PC-3 (cell line): Measurements from ENCODE around the gene PSMB7. TPM values are rescaled to one million over a fixed set of nuclear protein-coding genes. Genes with fewer than 3 reads are reported as not detected.

ENCODE experiments used
- ATAC-seq: fragments of 200-7000 bp; cut with Tn5 transposase; 2 replicates; pipeline ENCODE4 v1.9.1; 2020; ENCODE audit warnings: mild to moderate bottlenecking, moderate library complexity
- BruUV-seq: library from RNA; stranded (reverse); fragments of 400-500 nt; replicated peaks from 2 replicates; lab custom pipeline; 2021; lab: Mats Ljungman, UMichigan
- CTCF ChIA-PET: fragments of 300-600 bp; sonication (Branson Sonifier 250); formaldehyde crosslinking; loops from one replicate; lab custom pipeline; 2022; ENCODE audit warnings: antibody characterized with exemption; lab: Charles Lee
- POLR2A ChIA-PET: fragments of 300-600 bp; sonication (Branson Sonifier 250); formaldehyde crosslinking; loops from one replicate; lab custom pipeline; 2022; ENCODE audit warnings: antibody characterized with exemption; ENCODE audit not compliant: unreplicated experiment; lab: Charles Lee
- DNase-seq: peaks from one replicate; pipeline ENCODE4 v3.0.0-alpha.2; 2015
- H2AFZ ChIP-seq: fragments of 300-600 bp; sonication (generic); 2 replicates; pipeline ENCODE4 v1.6.0; 2016; ENCODE audit warnings: antibody characterized with exemption, low read length
- H3F3A ChIP-seq: fragments of 300-600 bp; sonication (generic); one replicate; pipeline ENCODE4 v1.6.0; 2017; ENCODE audit warnings: antibody characterized with exemption, low read length, control low read depth, mild to moderate bottlenecking; ENCODE audit not compliant: unreplicated experiment
- H3K27ac ChIP-seq: fragments of 300-600 bp; sonication (generic); 2 replicates; pipeline ENCODE4 v1.5.1; 2016; ENCODE audit warnings: mild to moderate bottlenecking, low read length
- H3K27me3 ChIP-seq: fragments of 300-600 bp; sonication (generic); 2 replicates; pipeline ENCODE4 v1.6.1; 2016; ENCODE audit warnings: low read length, mixed read lengths
- H3K36me3 ChIP-seq: fragments of 300-600 bp; sonication (generic); 2 replicates; pipeline ENCODE4 v1.6.1; 2016; ENCODE audit warnings: low read depth, mixed run types, low read length, mixed read lengths
- H3K4me1 ChIP-seq: fragments of 300-600 bp; sonication (generic); 2 replicates; pipeline ENCODE4 v1.5.1; 2016; ENCODE audit warnings: low read length; ENCODE audit not compliant: insufficient read depth
- H3K4me2 ChIP-seq: fragments of 300-600 bp; sonication (generic); 2 replicates; pipeline ENCODE4 v1.6.0; 2016; ENCODE audit warnings: low read length
- H3K4me3 ChIP-seq: fragments of 300-600 bp; sonication (generic); 2 replicates; pipeline ENCODE4 v1.5.1; 2016; ENCODE audit warnings: mild to moderate bottlenecking, low read length, mixed read lengths
- H3K79me2 ChIP-seq: fragments of 300-600 bp; sonication (generic); 2 replicates; pipeline ENCODE4 v1.6.1; 2017; ENCODE audit warnings: low read length, mixed read lengths
- H3K9ac ChIP-seq: fragments of 300-600 bp; sonication (generic); 2 replicates; pipeline ENCODE4 v1.6.0; 2016; ENCODE audit warnings: mild to moderate bottlenecking, low read length
- H3K9me2 ChIP-seq: fragments of 300-600 bp; sonication (generic); replicated peaks from 2 replicates; pipeline ENCODE4 v1.6.1; 2016; ENCODE audit warnings: mixed run types, low read length, mixed read lengths
- H3K9me3 ChIP-seq: fragments of 300-600 bp; sonication (generic); 2 replicates; pipeline ENCODE4 v1.6.1; 2016; ENCODE audit warnings: low read length, mixed read lengths
- H4K20me1 ChIP-seq: fragments of 300-600 bp; sonication (generic); 2 replicates; pipeline ENCODE4 v1.6.1; 2016; ENCODE audit warnings: low read length, mixed read lengths
- CTCF ChIP-seq: fragments of 300-600 bp; sonication (generic); conservative IDR thresholded peaks from 2 replicates; pipeline ENCODE4 v1.5.1; 2017; ENCODE audit warnings: antibody characterized with exemption, low read depth, mild to moderate bottlenecking, low read length
- EZH2 ChIP-seq: fragments of 300-600 bp; sonication (generic); IDR thresholded peaks from one replicate; pipeline ENCODE4 v1.6.1; 2017; ENCODE audit warnings: antibody characterized with exemption, mild to moderate bottlenecking, low read length; ENCODE audit not compliant: unreplicated experiment
- EZH2phosphoT487 ChIP-seq: fragments of 300-600 bp; sonication (generic); IDR thresholded peaks from 2 replicates; pipeline ENCODE4 v1.6.1; 2018; ENCODE audit warnings: mild to moderate bottlenecking, antibody characterized with exemption, low read length, borderline replicate concordance
- intact Hi-C: fragments of 100-400 bp; cut with micrococcal nuclease; formaldehyde crosslinking; loops from 2 replicates; pipeline ENCODE4 v1.9.0; 2023
- total RNA-seq: library from RNA; depleted of rRNA; stranded (reverse); fragments of >200 nt; gene quantifications from 2 replicates; pipeline ENCODE4 v1.2.3, GENCODE V29; 2014

The PSMB7 gene
- total RNA-seq, 1 experiment from 2014 or later = 372 TPM

GRCh38 chr9:124313940-124314339 is 101.3 kb downstream of the PSMB7 start:
- Histone ChIP-seq H2AFZ (no peak overlapping the region), H3K9me3 (no peaks in the 10 kb centered on the region), H3K27ac (no peak overlapping the region), H3K4me3 (no peak overlapping the region), H3K4me2 (no peak overlapping the region), H3K36me3 (no peaks in the 10 kb centered on the region; the same call in none of the 2 replicates), H3K79me2 (peaks cover 14% of the 10 kb centered on the region; the same call in 1 of the 2 replicates), H3K9me2 (no peaks in the 10 kb centered on the region), H3K27me3 (no peaks in the 10 kb centered on the region), H3K9ac (no peak overlapping the region), H3K4me1 (peaks cover 8% of the 10 kb centered on the region), H3F3A (no peaks in the 10 kb centered on the region), H4K20me1 (no peaks in the 10 kb centered on the region)
- POLR2A ChIA-PET = no interaction called here
- intact Hi-C loops = no loop called here
- CTCF ChIA-PET = no interaction called here
- DNase-seq = no peak
- ATAC-seq = no peak
- TF ChIP-seq EZH2 (no peak), CTCF (no peak), EZH2phosphoT487 (no peak)
- no TSS peak for BruUV-seq

GRCh38 chr9:124312290-124313265 is 102.7 kb downstream of the PSMB7 start:
- ChIA-PET CTCF (no interaction called here), POLR2A (no interaction called here)
- TF ChIP-seq CTCF = no peak
- TF ChIP-seq EZH2 = no peak
- TF ChIP-seq EZH2phosphoT487 = no peak
- H3K9ac ChIP-seq = no peak overlapping the region
- H3K27ac ChIP-seq = no peak overlapping the region
- no peak for ATAC-seq
- H3K9me3 ChIP-seq = no peaks in the 10 kb centered on the region
- no peak overlapping the region for H3K4me3 ChIP-seq
- H3K36me3 ChIP-seq = no peaks in the 10 kb centered on the region; the same call in none of the 2 replicates
- H3K4me1 ChIP-seq = peaks cover 8% of the 10 kb centered on the region
- H4K20me1 ChIP-seq = no peaks in the 10 kb centered on the region
- intact Hi-C loops = no loop called here
- peaks cover 14% of the 10 kb centered on the region; the same call in 1 of the 2 replicates for H3K79me2 ChIP-seq
- BruUV-seq = no TSS peak
- no peak overlapping the region for H2AFZ ChIP-seq
- no peaks in the 10 kb centered on the region for H3F3A ChIP-seq
- no peaks in the 10 kb centered on the region for H3K27me3 ChIP-seq
- H3K4me2 ChIP-seq = no peak overlapping the region
- no peaks in the 10 kb centered on the region for H3K9me2 ChIP-seq
- no peak for DNase-seq

GRCh38 chr9:124311283-124311682 is 104.0 kb downstream of the PSMB7 start:
- DNase-seq (no peak), ATAC-seq (no peak)
- Histone ChIP-seq H3K4me3 (no peak overlapping the region), H3K9ac (no peak overlapping the region), H3K9me2 (no peaks in the 10 kb centered on the region), H3K36me3 (no peaks in the 10 kb centered on the region; the same call in none of the 2 replicates), H3K9me3 (no peaks in the 10 kb centered on the region), H4K20me1 (no peaks in the 10 kb centered on the region), H2AFZ (no peak overlapping the region), H3K79me2 (peaks cover 14% of the 10 kb centered on the region; the same call in 1 of the 2 replicates), H3K27me3 (no peaks in the 10 kb centered on the region), H3K4me1 (peaks cover 13% of the 10 kb centered on the region), H3F3A (no peaks in the 10 kb centered on the region), H3K4me2 (no peak overlapping the region), H3K27ac (no peak overlapping the region)
- no TSS peak for BruUV-seq
- no peak for TF ChIP-seq EZH2
- TF ChIP-seq CTCF = 0 out of 2 replicates have a peak, but pooled peaks have one; percentile 15
- CTCF ChIA-PET = no interaction called here
- intact Hi-C loops = no loop called here
- POLR2A ChIA-PET = no interaction called here
